HUES48 (cell line): ENCODE results near the gene EPB41L4B.
"Not testable (repeated sequence)": the region's sequence is repeated elsewhere in the genome, so short reads cannot be mapped to it uniquely, and the experiment has no call there.

ENCODE experiments used
- H3K27ac ChIP-seq: one replicate; pipeline ENCODE4 v1.7.0; 2013; ENCODE audit warnings: low read depth, low read length, inconsistent platforms
- H3K27me3 ChIP-seq: 2 replicates; pipeline ENCODE4 v1.6.1; 2013; ENCODE audit warnings: mild to moderate bottlenecking, low read length; ENCODE audit not compliant: control insufficient read depth, insufficient read depth
- H3K36me3 ChIP-seq: 2 replicates; pipeline ENCODE4 v1.6.1; 2013; ENCODE audit warnings: low read length; ENCODE audit not compliant: control insufficient read depth, insufficient read depth
- H3K4me1 ChIP-seq: 2 replicates; pipeline ENCODE4 v1.6.1; 2013; ENCODE audit warnings: mild to moderate bottlenecking, low read length; ENCODE audit not compliant: control insufficient read depth, insufficient read depth
- H3K4me3 ChIP-seq: 2 replicates; pipeline ENCODE4 v1.5.1; 2013; ENCODE audit warnings: mild to moderate bottlenecking, low read depth, low read length
- H3K9ac ChIP-seq: 2 replicates; pipeline ENCODE4 v1.6.1; 2013; ENCODE audit warnings: mild to moderate bottlenecking, low read depth, low read length, moderate library complexity
- H3K9me3 ChIP-seq: 2 replicates; pipeline ENCODE4 v1.6.1; 2013; ENCODE audit warnings: low read length; ENCODE audit not compliant: control insufficient read depth, insufficient read depth

Gene EPB41L4B

DNA sequence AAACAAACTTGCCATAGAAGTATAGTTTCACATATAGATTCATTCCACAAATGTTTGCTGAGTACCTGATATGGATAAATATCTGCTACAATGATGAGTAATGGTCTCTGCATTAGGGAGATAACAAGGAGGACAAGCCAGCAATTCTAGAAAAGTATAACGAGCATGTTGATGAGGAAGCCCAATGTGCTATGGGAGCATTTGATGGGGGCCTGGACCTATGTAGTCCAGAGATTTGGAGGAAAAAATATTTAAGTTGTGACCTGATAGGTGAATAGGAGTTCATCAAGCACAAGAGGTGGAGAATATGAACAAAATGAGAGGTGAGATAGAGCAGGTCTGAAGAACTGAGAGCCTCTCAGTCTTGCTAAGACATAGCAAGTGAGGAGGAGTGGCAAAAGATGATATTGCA lies 186.7 kb downstream of the EPB41L4B start:
- Histone ChIP-seq H3K4me1 (no peaks in the 10 kb centered on the region), H3K27me3 (no peaks in the 10 kb centered on the region), H3K27ac (no peak overlapping the region), H3K4me3 (no peak overlapping the region), H3K9ac (no peak overlapping the region), H3K36me3 (no peaks in the 10 kb centered on the region), H3K9me3 (no peaks in the 10 kb centered on the region)

GRCh38 chr9:109133533-109133932 lies 187.3 kb downstream of the EPB41L4B start:
- no peak overlapping the region for H3K9ac ChIP-seq
- H3K4me1 ChIP-seq, result no peaks in the 10 kb centered on the region
- no peaks in the 10 kb centered on the region for H3K27me3 ChIP-seq
- no peak overlapping the region for H3K4me3 ChIP-seq
- H3K9me3 ChIP-seq, result no peaks in the 10 kb centered on the region
- no peak overlapping the region for H3K27ac ChIP-seq
- H3K36me3 ChIP-seq, result no peaks in the 10 kb centered on the region

GRCh38 chr9:109132567-109133021 lies 188.3 kb downstream of the EPB41L4B start:
- no peak overlapping the region for H3K4me3 ChIP-seq
- no peaks in the 10 kb centered on the region for H3K27me3 ChIP-seq
- H3K27ac ChIP-seq, result no peak overlapping the region
- no peaks in the 10 kb centered on the region for H3K36me3 ChIP-seq
- H3K4me1 ChIP-seq, result no peaks in the 10 kb centered on the region
- H3K9me3 ChIP-seq, result no peaks in the 10 kb centered on the region
- no peak overlapping the region for H3K9ac ChIP-seq

GRCh38 chr9:109129470-109130197 lies 191.2 kb downstream of the EPB41L4B start:
- Histone ChIP-seq H3K4me3 (no peak overlapping the region), H3K9me3 (no peaks in the 10 kb centered on the region), H3K36me3 (no peaks in the 10 kb centered on the region), H3K9ac (no peak overlapping the region), H3K27ac (no peak overlapping the region), H3K27me3 (no peaks in the 10 kb centered on the region), H3K4me1 (no peaks in the 10 kb centered on the region)

GRCh38 chr9:109126671-109127070 lies 194.2 kb downstream of the EPB41L4B start:
- not testable (repeated sequence) for H3K27ac ChIP-seq, H3K36me3 ChIP-seq, H3K27me3 ChIP-seq, H3K4me3 ChIP-seq, H3K9me3 ChIP-seq, H3K9ac ChIP-seq, H3K4me1 ChIP-seq

DNA sequence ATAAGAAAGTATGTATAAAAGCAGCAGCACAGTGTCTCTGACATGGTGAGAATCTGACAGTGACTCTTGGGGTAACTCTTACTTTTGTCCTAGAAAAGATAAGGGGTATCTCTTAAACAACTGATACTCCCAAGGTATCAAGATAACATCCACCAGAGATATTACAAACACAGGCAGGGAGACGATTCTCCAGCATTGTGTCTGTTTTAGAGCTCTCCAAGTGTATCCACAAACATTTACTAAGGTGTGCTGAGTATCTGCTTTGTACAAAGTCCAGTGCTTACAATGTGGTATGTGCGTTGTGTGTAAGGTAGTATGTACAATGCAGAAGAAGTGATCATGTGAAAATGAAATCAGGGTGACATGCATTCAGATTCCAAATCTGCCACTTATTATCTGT lies 196.7 kb downstream of the EPB41L4B start:
- H3K27ac ChIP-seq, result no peak overlapping the region
- H3K9ac ChIP-seq, result no peak overlapping the region
- peaks cover 14% of the 10 kb centered on the region for H3K4me1 ChIP-seq
- no peaks in the 10 kb centered on the region for H3K9me3 ChIP-seq
- no peaks in the 10 kb centered on the region for H3K36me3 ChIP-seq
- no peaks in the 10 kb centered on the region for H3K27me3 ChIP-seq
- H3K4me3 ChIP-seq, result no peak overlapping the region

GRCh38 chr9:109122726-109123621 lies 197.9 kb downstream of the EPB41L4B start:
- no peaks in the 10 kb centered on the region for H3K9me3 ChIP-seq
- peaks cover 17% of the 10 kb centered on the region for H3K4me1 ChIP-seq
- H3K27me3 ChIP-seq, result no peaks in the 10 kb centered on the region
- no peak overlapping the region for H3K9ac ChIP-seq
- H3K27ac ChIP-seq, result no peak overlapping the region
- no peaks in the 10 kb centered on the region for H3K36me3 ChIP-seq
- no peak overlapping the region for H3K4me3 ChIP-seq
